ENCODE measurements around the gene PHLDB3. TPM values are rescaled to one million over a fixed set of nuclear protein-coding genes. Genes with fewer than 3 reads are reported as not detected.

PHLDB3 gene
- total RNA-seq (2022): 33.1 and 35.7 TPM in 2 replicates
- percentile 69 among the genes with signal in this experiment for Bru-seq, nascent RNA
- BruChase-seq, experiment 1, labeled RNA remaining after a 2-hour chase: percentile 72 among the genes with signal in this experiment
- percentile 65 among the genes with signal in this experiment for BruChase-seq, experiment 2, labeled RNA remaining after a 6-hour chase
- long read RNA-seq, partial matches to known transcripts: 7 of 22 reads
- long read RNA-seq, other reads (novel, unspliced or antisense): 15 of 22 reads

DNA sequence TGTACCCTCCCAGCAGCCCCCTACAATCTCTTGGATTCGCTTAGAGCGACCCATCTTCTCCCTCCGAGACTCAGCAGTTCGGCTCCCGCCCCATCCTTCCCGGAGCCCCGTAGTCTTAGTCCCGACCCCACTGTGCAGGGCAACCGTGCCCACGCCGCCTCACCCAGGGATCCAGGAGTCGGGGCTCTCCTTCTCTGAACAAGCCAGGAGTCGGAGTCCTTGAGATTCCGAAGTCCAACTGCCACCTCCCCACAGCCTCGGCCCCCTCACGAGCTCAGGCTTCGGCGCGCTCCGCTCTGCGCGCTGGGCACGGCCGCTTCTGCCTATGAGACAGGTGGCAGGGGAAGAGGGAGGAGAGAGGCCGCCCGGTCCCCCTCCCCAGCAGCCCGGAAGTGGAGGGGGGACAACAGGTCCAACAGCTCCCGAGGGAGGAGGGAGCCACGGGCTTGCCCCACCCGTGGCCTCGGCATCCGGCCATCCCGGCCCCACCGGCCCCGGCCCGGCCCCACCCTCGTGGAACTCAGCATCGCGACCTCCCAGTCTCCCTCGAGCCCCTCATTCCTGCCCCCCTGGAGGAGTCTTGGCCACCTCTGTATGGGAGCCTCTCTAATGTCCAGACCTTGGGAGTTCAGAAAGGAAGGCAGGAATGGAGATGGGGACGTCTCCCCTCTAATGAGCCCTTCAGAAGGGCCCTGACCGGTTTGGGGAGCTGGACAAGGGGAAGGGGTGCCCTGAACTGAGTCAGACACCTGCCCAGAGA lies at the start of gene PHLDB3:
Gene PHLDB3 (minus strand): TSS at position 321 of the 760 bp plus-strand sequence. CDS start 628 bp downstream, outside the sequence.
- no peaks in the 10 kb centered on the region for H3K9me3 ChIP-seq
- peaks cover 17% of the 10 kb centered on the region; the same call in 1 of the 2 replicates for H3K4me1 ChIP-seq
- TF ChIP-seq, protein P1, sequence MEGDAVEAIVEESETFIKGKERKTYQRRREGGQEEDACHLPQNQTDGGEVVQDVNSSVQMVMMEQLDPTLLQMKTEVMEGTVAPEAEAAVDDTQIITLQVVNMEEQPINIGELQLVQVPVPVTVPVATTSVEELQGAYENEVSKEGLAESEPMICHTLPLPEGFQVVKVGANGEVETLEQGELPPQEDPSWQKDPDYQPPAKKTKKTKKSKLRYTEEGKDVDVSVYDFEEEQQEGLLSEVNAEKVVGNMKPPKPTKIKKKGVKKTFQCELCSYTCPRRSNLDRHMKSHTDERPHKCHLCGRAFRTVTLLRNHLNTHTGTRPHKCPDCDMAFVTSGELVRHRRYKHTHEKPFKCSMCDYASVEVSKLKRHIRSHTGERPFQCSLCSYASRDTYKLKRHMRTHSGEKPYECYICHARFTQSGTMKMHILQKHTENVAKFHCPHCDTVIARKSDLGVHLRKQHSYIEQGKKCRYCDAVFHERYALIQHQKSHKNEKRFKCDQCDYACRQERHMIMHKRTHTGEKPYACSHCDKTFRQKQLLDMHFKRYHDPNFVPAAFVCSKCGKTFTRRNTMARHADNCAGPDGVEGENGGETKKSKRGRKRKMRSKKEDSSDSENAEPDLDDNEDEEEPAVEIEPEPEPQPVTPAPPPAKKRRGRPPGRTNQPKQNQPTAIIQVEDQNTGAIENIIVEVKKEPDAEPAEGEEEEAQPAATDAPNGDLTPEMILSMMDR (IDR thresholded peaks at IDR 0.05; ENCODE audit: insufficient read depth in 1 of 2, low read depth in 1 of 2, low read length in 1 of 2, severe bottlenecking in 1 of 2, unreplicated experiment in 1 of 2): no peak
- H3K36me3 ChIP-seq (ENCODE audit: control insufficient read depth, insufficient read depth, low read length): no peaks in the 10 kb centered on the region
- peak; percentile 77 to 78 for DNase-seq
- ChIA-PET POLR2A (interaction anchor here (0.8 to 2.0 kb wide), 5 partner anchors 15 to 73 kb away, joined by 3 to 17 read pairs (median 8); partner anchors contain the start of gene ZNF575), CTCF (interaction anchor here (1.0 to 2.4 kb wide), 8 partner anchors 15 to 92 kb away, joined by 3 to 29 read pairs (median 8); partner anchors contain the start of genes IRGQ, ZNF575 and ZNF576)
- BruUV-seq (replicated peaks): TSS peak; percentile 61
- Mint-ChIP-seq H3K27me3 (ENCODE audit: insufficient read depth, unreplicated experiment) (no peaks in the 10 kb centered on the region), H3K27ac (ENCODE audit: unreplicated experiment) (peak within 1 kb of the TSS; percentile 92), H3K4me1 (ENCODE audit: low read depth, unreplicated experiment) (peaks cover 25% of the 10 kb centered on the region), H3K4me3 (ENCODE audit: unreplicated experiment) (peak within 1 kb of the TSS; percentile 90), H3K9me3 (ENCODE audit: unreplicated experiment) (no peaks in the 10 kb centered on the region), H3K36me3 (ENCODE audit: insufficient read depth, unreplicated experiment) (peaks cover 47% of the 10 kb centered on the region)
- peak within 1 kb of the TSS; percentile 91 for H3K4me3 ChIP-seq (ENCODE audit: low read depth, low read length)
- no peaks in the 10 kb centered on the region for H3K27me3 ChIP-seq (replicated peaks; ENCODE audit: control insufficient read depth, insufficient read depth, low read length)
- intact Hi-C loops (cut with micrococcal nuclease; ENCODE audit: unreplicated experiment): loop anchor here (1.0 to 5.0 kb wide), 5 partner anchors 15 to 57 kb away; partner anchors contain the start of gene ZNF575

DNA sequence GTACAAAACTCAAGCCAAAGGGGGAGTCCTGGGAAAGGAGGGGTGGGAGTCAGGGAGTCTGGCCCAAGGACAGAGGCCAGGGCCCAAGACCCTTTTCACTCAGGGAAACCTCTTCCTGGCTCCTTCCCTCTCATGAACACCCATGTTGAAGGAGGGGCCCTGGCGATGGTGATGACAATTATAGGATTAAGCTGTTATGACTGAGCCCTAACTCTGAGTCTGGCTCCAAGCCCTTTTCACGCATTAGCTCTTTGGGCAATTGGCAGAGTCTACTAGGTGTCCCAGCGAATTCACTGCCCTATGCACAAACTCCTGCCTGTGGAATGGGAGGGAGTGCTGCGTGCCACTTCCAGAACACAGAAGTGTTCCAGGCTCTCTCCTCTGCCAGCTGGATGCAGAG lies 49.1 kb upstream of the PHLDB3 start:
- ChIA-PET POLR2A (no interaction called here), CTCF (no interaction called here)
- Histone ChIP-seq H3K4me3 (ENCODE audit: low read depth, low read length) (no peak overlapping the region), H3K27me3 (replicated peaks; ENCODE audit: control insufficient read depth, insufficient read depth, low read length) (no peaks in the 10 kb centered on the region), H3K4me1 (no peaks in the 10 kb centered on the region), H3K36me3 (ENCODE audit: control insufficient read depth, insufficient read depth, low read length) (peaks cover 3% of the 10 kb centered on the region), H3K9me3 (no peaks in the 10 kb centered on the region)
- Mint-ChIP-seq H3K4me3 (ENCODE audit: unreplicated experiment) (no peak overlapping the region), H3K4me1 (ENCODE audit: low read depth, unreplicated experiment) (no peaks in the 10 kb centered on the region), H3K9me3 (ENCODE audit: unreplicated experiment) (no peaks in the 10 kb centered on the region), H3K27ac (ENCODE audit: unreplicated experiment) (no peak overlapping the region), H3K27me3 (ENCODE audit: insufficient read depth, unreplicated experiment) (no peaks in the 10 kb centered on the region), H3K36me3 (ENCODE audit: insufficient read depth, unreplicated experiment) (peaks cover 38% of the 10 kb centered on the region)
- intact Hi-C loops (cut with micrococcal nuclease; ENCODE audit: unreplicated experiment): no loop called here
- TF ChIP-seq, protein P1 (IDR thresholded peaks at IDR 0.05; ENCODE audit: insufficient read depth in 1 of 2, low read depth in 1 of 2, low read length in 1 of 2, severe bottlenecking in 1 of 2, unreplicated experiment in 1 of 2): no peak
- no TSS peak for BruUV-seq (replicated peaks)
- no peak for DNase-seq

DNA sequence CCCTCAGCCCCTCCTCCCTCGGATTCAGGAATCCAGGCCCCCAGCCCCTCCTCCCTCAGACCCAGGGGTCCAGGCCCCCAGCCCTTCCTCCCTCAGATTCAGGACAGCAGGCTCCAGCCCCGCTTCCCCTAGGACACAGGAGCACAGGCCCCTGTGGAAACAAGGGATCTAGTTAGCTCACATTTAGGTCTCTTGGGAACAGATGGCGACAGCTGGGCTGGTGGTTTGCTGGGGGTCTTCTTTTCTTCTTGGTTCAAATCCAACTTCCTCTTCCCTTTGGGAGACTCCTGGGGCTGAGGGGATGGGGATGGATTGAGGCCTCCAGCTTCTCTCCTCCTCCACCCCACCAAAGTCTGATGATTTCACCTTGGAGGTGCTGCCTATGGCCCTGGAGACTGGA lies 48.1 kb upstream of the PHLDB3 start:
- CTCF ChIA-PET: no interaction called here
- TF ChIP-seq, protein P1 (IDR thresholded peaks at IDR 0.05; ENCODE audit: insufficient read depth in 1 of 2, low read depth in 1 of 2, low read length in 1 of 2, severe bottlenecking in 1 of 2, unreplicated experiment in 1 of 2): no peak
- H3K4me3 ChIP-seq (ENCODE audit: low read depth, low read length): no peak overlapping the region
- no TSS peak for BruUV-seq (replicated peaks)
- intact Hi-C loops (cut with micrococcal nuclease; ENCODE audit: unreplicated experiment): no loop called here
- no peaks in the 10 kb centered on the region for H3K9me3 ChIP-seq
- Mint-ChIP-seq H3K4me3 (ENCODE audit: unreplicated experiment) (no peak overlapping the region), H3K36me3 (ENCODE audit: insufficient read depth, unreplicated experiment) (peaks cover 39% of the 10 kb centered on the region), H3K27me3 (ENCODE audit: insufficient read depth, unreplicated experiment) (no peaks in the 10 kb centered on the region), H3K9me3 (ENCODE audit: unreplicated experiment) (no peaks in the 10 kb centered on the region), H3K4me1 (ENCODE audit: low read depth, unreplicated experiment) (no peaks in the 10 kb centered on the region), H3K27ac (ENCODE audit: unreplicated experiment) (no peak overlapping the region)
- H3K27me3 ChIP-seq (replicated peaks; ENCODE audit: control insufficient read depth, insufficient read depth, low read length): no peaks in the 10 kb centered on the region
- peaks cover 3% of the 10 kb centered on the region for H3K36me3 ChIP-seq (ENCODE audit: control insufficient read depth, insufficient read depth, low read length)
- POLR2A ChIA-PET: no interaction called here
- H3K4me1 ChIP-seq: no peaks in the 10 kb centered on the region
- no peak for DNase-seq

All from Caco-2 (cell line).